HFFc6 (cell line): ENCODE results near the gene TDRD9. TPM values are rescaled to one million over a fixed set of nuclear protein-coding genes. Genes with fewer than 3 reads are reported as not detected.

Experiments
- DNase-seq: peaks from one replicate; pipeline ENCODE4 v3.0.0-alpha.2; 2018
- H3K27ac Mint-ChIP-seq: 2 replicates; pipeline ENCODE4 v1.8.0; 2020; ENCODE audit warnings: mild to moderate bottlenecking, mixed read lengths
- H3K27me3 Mint-ChIP-seq: 2 replicates; pipeline ENCODE4 v1.8.0; 2021; ENCODE audit warnings: mild to moderate bottlenecking, moderate library complexity, mixed read lengths; ENCODE audit not compliant: insufficient read depth
- H3K36me3 Mint-ChIP-seq: 2 replicates; pipeline ENCODE4 v1.8.0; 2021; ENCODE audit warnings: low read depth, mixed read lengths
- H3K4me1 Mint-ChIP-seq: 2 replicates; pipeline ENCODE4 v1.8.0; 2020; ENCODE audit warnings: low read depth, mixed read lengths
- H3K4me3 Mint-ChIP-seq: 2 replicates; pipeline ENCODE4 v1.8.0; 2020; ENCODE audit warnings: mild to moderate bottlenecking, moderate library complexity, mixed read lengths
- H3K9me3 Mint-ChIP-seq: 2 replicates; pipeline ENCODE4 v1.8.0; 2020; ENCODE audit warnings: mild to moderate bottlenecking, mixed read lengths
- CTCF ChIP-seq: fragments of 200-600 bp; sonication (generic); IDR thresholded peaks from 2 replicates; pipeline ENCODE4 v1.5.0; 2021; ENCODE audit warnings: antibody characterized with exemption, mild to moderate bottlenecking
- total RNA-seq, 6 experiments: library from RNA; stranded (reverse); fragmentation: NEBNext Ultra II Directional; extraction: Animal tissue kit (Norgen Biotek cat#: 25700); gene quantifications; 2 replicates in 1 of 6; 3 replicates in 5 of 6; pipeline ENCODE4 v1.2.3, GENCODE V29; 2021

Gene TDRD9
- total RNA-seq, 6 experiments from 2014 or later: not detected

- Mint-ChIP-seq H3K4me3 (no peak overlapping the region), H3K4me1 (peaks cover 12% of the 10 kb centered on the region), H3K27ac (no peak overlapping the region), H3K36me3 (no peaks in the 10 kb centered on the region), H3K9me3 (no peaks in the 10 kb centered on the region), H3K27me3 (peaks cover 22% of the 10 kb centered on the region)
- no peak for TF ChIP-seq CTCF
- no peak for DNase-seq
Measured at GRCh38 chr14:103881268-103882201, 46.7 kb upstream of the TDRD9 start.

GRCh38 chr14:103882503-103883262 lies 45.6 kb upstream of the TDRD9 start:
- Mint-ChIP-seq H3K4me1 (peaks cover 12% of the 10 kb centered on the region), H3K36me3 (no peaks in the 10 kb centered on the region), H3K27ac (no peak overlapping the region), H3K9me3 (no peaks in the 10 kb centered on the region), H3K4me3 (no peak overlapping the region), H3K27me3 (peaks cover 24% of the 10 kb centered on the region)
- TF ChIP-seq CTCF: no peak
- no peak for DNase-seq

- Mint-ChIP-seq H3K4me1 (peaks cover 12% of the 10 kb centered on the region), H3K27me3 (peaks cover 24% of the 10 kb centered on the region), H3K9me3 (no peaks in the 10 kb centered on the region), H3K36me3 (no peaks in the 10 kb centered on the region), H3K4me3 (no peak overlapping the region), H3K27ac (no peak overlapping the region)
- no peak for TF ChIP-seq CTCF
- DNase-seq: no peak
Measured at GRCh38 chr14:103883263-103883523, 45.1 kb upstream of the TDRD9 start.

GRCh38 chr14:103884854-103885253 lies 43.4 kb upstream of the TDRD9 start:
- TF ChIP-seq CTCF: no peak
- peaks cover 24% of the 10 kb centered on the region for H3K27me3 Mint-ChIP-seq
- no peaks in the 10 kb centered on the region for H3K9me3 Mint-ChIP-seq
- H3K36me3 Mint-ChIP-seq: no peaks in the 10 kb centered on the region
- DNase-seq: no peak
- no peak overlapping the region for H3K4me3 Mint-ChIP-seq
- H3K4me1 Mint-ChIP-seq: peaks cover 11% of the 10 kb centered on the region
- H3K27ac Mint-ChIP-seq: no peak overlapping the region

GRCh38 chr14:103885509-103885932 lies 42.7 kb upstream of the TDRD9 start:
- DNase-seq: no peak
- peaks cover 5% of the 10 kb centered on the region for H3K4me1 Mint-ChIP-seq
- H3K27ac Mint-ChIP-seq: no peak overlapping the region
- H3K9me3 Mint-ChIP-seq: no peaks in the 10 kb centered on the region
- no peak for TF ChIP-seq CTCF
- peaks cover 25% of the 10 kb centered on the region for H3K27me3 Mint-ChIP-seq
- H3K4me3 Mint-ChIP-seq: no peak overlapping the region
- no peaks in the 10 kb centered on the region for H3K36me3 Mint-ChIP-seq
